Measurements from ENCODE around the gene SLC45A3.

Gene SLC45A3

GRCh38 chr1:205662135-205662738 is 18.1 kb downstream of the SLC45A3 start:
- H3K27ac ChIP-seq, result peak overlapping the region; percentile 52; the same call in 1 of the 2 replicates
- TF ChIP-seq CTCF (conservative IDR thresholded peaks at IDR 0.05) (no peak), ZFX (IDR thresholded peaks at IDR 0.05) (no peak)

GRCh38 chr1:205661429-205662134 is 18.7 kb downstream of the SLC45A3 start:
- H3K27ac ChIP-seq, result peak overlapping the region; percentile 52
- TF ChIP-seq ZFX (IDR thresholded peaks at IDR 0.05), result no peak
- no peak for TF ChIP-seq CTCF (conservative IDR thresholded peaks at IDR 0.05)

- no peak for TF ChIP-seq ZFX (IDR thresholded peaks at IDR 0.05)
- TF ChIP-seq CTCF (conservative IDR thresholded peaks at IDR 0.05), result no peak
- peak overlapping the region; percentile 52 for H3K27ac ChIP-seq
Measured at GRCh38 chr1:205660361-205660760, 19.9 kb downstream of the SLC45A3 start.

GRCh38 chr1:205658943-205659581 is 21.2 kb downstream of the SLC45A3 start:
- TF ChIP-seq CTCF (conservative IDR thresholded peaks at IDR 0.05), result peak; percentile 91
- no peak for TF ChIP-seq ZFX (IDR thresholded peaks at IDR 0.05)
- peak overlapping the region; percentile 52 for H3K27ac ChIP-seq

GRCh38 chr1:205656236-205656635 is 24.1 kb downstream of the SLC45A3 start:
- H3K27ac ChIP-seq, result no peak overlapping the region
- TF ChIP-seq ZFX (IDR thresholded peaks at IDR 0.05), result no peak
- TF ChIP-seq CTCF (conservative IDR thresholded peaks at IDR 0.05), result no peak

GRCh38 chr1:205652984-205653383 is 27.3 kb downstream of the SLC45A3 start:
- no peak overlapping the region for H3K27ac ChIP-seq
- TF ChIP-seq ZFX (IDR thresholded peaks at IDR 0.05) (no peak), CTCF (conservative IDR thresholded peaks at IDR 0.05) (no peak)

- no peak overlapping the region for H3K27ac ChIP-seq
- TF ChIP-seq ZFX (IDR thresholded peaks at IDR 0.05) (no peak), CTCF (conservative IDR thresholded peaks at IDR 0.05) (no peak)
Measured at GRCh38 chr1:205650241-205650640, 30.1 kb downstream of the SLC45A3 start.

All from C4-2B (cell line).